WERI-Rb-1 (cell line): Measurements from ENCODE around the gene GNB1.

Experiments used
- DNase-seq: peaks from one replicate; pipeline ENCODE4 v3.0.0-alpha.2; 2020
- H3K27ac ChIP-seq: fragments of 250-450 bp; sonication (Bioruptor Pico); 2 replicates; pipeline ENCODE4 v1.5.1; 2020; ENCODE audit warnings: mild to moderate bottlenecking, moderate library complexity
- H3K27me3 ChIP-seq: fragments of 250-450 bp; sonication (Bioruptor Pico); 2 replicates; pipeline ENCODE4 v1.5.1; 2021; ENCODE audit warnings: mild to moderate bottlenecking, low read depth, moderate library complexity; ENCODE audit not compliant: insufficient read depth, severe bottlenecking
- H3K36me3 ChIP-seq: fragments of 250-450 bp; sonication (Bioruptor Pico); 2 replicates; pipeline ENCODE4 v1.5.1; 2020; ENCODE audit warnings: mild to moderate bottlenecking, moderate library complexity
- H3K4me3 ChIP-seq: 2 replicates; pipeline ENCODE4 v1.5.1; 2011; ENCODE audit warnings: low read depth, mild to moderate bottlenecking, control low read depth, low read length
- H3K9me3 ChIP-seq: fragments of 250-450 bp; sonication (Bioruptor Pico); 2 replicates; pipeline ENCODE4 v1.5.1; 2021; ENCODE audit warnings: mild to moderate bottlenecking, moderate library complexity; ENCODE audit not compliant: severe bottlenecking
- TF ChIP-seq, protein P1 (sequence below): IDR thresholded peaks from 2 replicates; pipeline ENCODE4 v1.5.1; 2011; ENCODE audit warnings: low read depth, mild to moderate bottlenecking, control low read depth, inconsistent platforms, low read length

The GNB1 gene

DNA sequence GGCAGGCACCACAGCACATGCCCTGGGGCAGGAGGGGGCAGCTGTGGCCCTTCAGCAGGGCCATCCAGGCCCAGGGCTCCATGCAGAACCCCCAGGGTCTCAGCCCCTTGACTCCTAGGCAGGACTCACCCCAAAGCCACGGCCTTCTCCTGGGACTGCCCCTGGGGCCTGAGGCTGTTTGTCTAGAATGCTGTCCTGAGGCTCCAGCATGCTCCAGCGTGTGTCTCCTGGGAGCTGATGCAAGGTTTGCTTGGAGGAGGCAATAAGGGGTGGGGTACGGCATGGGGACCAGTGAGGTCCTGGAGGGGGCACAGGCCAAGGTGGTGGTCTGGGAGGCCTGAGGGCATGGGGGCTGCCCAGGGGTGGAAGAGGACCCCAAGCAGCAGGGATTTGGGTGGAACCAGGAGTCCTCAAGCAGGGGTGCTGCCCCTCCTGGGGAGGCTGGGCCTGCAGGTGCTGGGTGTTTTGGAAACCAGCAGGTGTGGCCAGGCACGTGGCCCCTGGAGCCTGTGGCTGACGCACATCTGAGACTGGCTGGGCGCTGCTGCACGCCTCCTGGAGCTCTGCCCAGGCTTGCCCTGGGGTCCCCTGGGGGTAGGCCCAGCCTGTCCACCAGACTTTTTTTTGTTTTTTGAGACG lies 16.3 kb upstream of the GNB1 start:
- Histone ChIP-seq H3K27ac (peak overlapping the region; percentile 57), H3K36me3 (no peaks in the 10 kb centered on the region), H3K4me3 (no peak overlapping the region), H3K9me3 (peaks cover 4% of the 10 kb centered on the region), H3K27me3 (no peaks in the 10 kb centered on the region)
- TF ChIP-seq, protein P1, sequence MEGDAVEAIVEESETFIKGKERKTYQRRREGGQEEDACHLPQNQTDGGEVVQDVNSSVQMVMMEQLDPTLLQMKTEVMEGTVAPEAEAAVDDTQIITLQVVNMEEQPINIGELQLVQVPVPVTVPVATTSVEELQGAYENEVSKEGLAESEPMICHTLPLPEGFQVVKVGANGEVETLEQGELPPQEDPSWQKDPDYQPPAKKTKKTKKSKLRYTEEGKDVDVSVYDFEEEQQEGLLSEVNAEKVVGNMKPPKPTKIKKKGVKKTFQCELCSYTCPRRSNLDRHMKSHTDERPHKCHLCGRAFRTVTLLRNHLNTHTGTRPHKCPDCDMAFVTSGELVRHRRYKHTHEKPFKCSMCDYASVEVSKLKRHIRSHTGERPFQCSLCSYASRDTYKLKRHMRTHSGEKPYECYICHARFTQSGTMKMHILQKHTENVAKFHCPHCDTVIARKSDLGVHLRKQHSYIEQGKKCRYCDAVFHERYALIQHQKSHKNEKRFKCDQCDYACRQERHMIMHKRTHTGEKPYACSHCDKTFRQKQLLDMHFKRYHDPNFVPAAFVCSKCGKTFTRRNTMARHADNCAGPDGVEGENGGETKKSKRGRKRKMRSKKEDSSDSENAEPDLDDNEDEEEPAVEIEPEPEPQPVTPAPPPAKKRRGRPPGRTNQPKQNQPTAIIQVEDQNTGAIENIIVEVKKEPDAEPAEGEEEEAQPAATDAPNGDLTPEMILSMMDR = no peak
- DNase-seq = peak; percentile 10

DNA sequence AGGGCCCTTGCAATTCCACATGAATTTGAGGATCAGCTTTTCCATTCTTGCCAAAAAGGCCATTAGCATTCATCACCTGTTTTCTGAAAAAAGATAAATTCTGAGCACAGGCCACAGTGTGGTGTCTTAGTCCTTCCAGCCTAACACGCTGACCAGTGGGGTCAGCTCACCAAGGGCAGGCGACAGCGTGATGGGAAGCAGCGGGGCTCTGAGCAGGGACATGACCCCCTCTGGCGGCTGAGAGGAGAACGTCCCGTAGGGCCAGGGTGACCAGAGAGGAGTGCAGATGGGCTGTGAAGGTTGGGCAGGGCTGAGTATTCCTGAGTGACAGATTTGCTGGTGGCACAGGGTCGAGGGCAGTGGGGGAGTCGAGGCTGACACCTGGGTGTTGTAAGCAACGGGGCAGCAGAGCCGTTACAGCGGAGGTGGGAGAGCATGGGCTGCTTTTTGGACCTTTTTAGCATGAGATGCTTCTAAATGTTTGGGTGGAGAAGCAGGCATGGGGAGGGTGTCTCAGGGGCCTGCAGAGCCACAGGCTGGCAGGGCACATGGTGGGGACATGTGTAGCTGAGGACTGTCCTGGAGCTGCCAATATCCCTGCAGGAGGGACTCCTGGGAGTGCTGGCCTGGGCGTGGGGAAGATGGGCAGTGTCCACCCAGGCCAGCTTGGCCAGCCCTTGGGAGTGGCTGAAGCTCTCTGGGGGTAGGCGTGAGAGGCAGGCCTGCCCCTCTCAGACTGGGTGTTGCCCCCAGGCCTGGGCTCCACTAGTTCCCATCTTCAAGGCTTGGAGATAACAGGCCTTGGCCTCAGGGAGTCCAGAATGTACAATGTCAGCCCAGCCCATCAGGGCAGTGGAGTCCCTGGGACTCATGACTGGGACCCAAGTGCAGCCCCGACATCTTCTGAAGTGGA lies 15.6 kb upstream of the GNB1 start:
- H3K4me3 ChIP-seq = no peak overlapping the region
- no peaks in the 10 kb centered on the region for H3K36me3 ChIP-seq
- TF ChIP-seq, protein P1 = peak; percentile 97
- peaks cover 4% of the 10 kb centered on the region for H3K9me3 ChIP-seq
- H3K27ac ChIP-seq = no peak overlapping the region; the same call in 1 of the 2 replicates
- DNase-seq = peak; percentile 88
- no peaks in the 10 kb centered on the region for H3K27me3 ChIP-seq

DNA sequence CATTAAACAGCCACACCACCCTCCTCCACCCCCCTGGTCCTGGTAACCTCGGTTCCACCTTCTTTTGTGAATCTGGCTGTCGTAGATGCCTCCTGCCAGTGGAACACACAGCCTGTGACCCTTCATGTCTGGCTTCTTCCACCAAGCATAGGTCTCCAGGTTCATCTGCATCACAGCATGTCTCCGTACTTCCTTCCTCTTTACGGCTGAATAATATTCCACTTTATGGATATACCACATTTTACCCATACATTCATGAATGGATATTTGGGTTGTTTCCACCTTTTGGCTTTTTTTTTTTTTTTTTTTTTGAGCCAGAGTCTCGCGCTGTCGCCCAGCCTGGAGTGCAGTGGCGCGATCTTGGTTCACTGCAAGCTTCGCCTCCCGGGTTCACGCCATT lies 12.3 kb upstream of the GNB1 start:
- Histone ChIP-seq H3K9me3 (peaks cover 4% of the 10 kb centered on the region), H3K27ac (no peak overlapping the region), H3K4me3 (no peak overlapping the region), H3K27me3 (no peaks in the 10 kb centered on the region), H3K36me3 (no peaks in the 10 kb centered on the region)
- TF ChIP-seq, protein P1 = no peak
- no peak for DNase-seq

DNA sequence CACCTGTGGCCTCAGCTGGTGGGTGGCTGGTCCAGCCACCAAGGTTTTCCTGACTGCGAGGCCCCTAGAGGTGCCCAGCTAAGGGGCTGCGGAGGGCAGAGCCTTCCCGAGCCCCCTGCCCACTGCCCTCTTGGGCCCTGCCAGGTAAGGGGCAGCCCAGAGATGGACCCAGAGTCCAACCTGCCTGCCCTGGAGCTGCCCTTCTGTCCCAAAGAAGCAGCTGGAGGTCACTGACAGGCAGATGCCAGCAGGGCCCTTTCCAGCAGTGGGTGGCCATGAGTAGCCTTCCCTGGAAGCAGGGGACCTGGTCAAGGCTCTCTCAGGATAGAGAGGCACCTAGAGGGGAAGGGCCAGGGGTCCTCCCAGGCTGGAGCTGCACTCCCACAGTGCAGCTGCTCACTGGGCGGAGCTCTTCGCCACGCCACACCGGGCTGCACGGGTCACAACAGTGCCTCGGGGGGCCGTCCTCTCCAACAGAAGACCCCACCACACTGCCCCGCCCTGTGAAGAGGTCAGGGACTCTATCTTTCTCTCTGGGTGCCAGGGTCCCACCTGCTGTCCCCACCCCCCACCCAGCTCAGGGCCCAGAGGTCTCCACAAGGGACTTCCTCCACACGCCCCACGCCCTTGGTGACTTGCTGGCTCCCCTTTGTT lies 10.9 kb upstream of the GNB1 start:
- H3K27me3 ChIP-seq = no peaks in the 10 kb centered on the region
- DNase-seq = peak; percentile 7
- TF ChIP-seq, protein P1 = no peak
- peaks cover 4% of the 10 kb centered on the region for H3K9me3 ChIP-seq
- no peak overlapping the region for H3K4me3 ChIP-seq
- H3K27ac ChIP-seq = no peak overlapping the region
- H3K36me3 ChIP-seq = no peaks in the 10 kb centered on the region

DNA sequence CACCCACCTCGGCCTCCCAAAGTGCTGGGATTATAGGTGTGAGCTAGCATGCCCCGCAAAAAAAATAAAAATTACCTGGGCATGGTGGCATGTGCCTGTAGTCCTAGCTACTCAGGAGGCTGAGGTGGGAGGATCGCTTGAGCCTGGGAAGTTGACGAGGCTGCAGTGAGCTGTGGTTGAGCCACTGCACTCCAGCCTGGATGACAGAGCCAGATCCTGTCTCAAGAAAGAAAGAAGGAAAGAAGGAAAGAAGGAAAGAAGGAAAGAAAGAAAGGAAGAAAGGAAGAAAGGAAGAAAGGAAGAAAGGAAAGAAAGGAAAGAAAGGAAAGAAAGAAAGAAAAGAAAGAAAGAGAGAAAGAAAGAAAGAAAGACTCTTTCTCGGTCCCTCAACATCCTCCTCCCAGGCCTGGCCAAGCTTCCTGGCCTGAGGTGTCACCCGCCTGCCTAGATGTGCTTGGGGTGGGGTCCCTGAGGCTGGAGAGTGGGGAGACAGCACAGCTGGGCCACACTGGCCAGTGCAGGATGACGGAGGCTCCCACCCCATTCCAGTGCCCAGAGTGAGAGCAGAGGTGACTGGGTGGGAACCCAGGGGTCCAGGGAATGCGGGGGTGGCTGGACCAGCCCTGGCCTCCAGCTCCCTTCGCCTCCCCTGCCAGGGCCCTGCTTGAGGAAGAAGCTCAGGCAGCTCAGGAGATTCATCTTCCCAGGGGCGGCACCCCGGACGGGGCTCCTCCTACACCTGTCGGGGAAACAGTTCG lies 10.2 kb upstream of the GNB1 start:
- no peaks in the 10 kb centered on the region for H3K36me3 ChIP-seq
- H3K27ac ChIP-seq = no peak overlapping the region
- no peaks in the 10 kb centered on the region for H3K27me3 ChIP-seq
- peak; percentile 5 for DNase-seq
- H3K9me3 ChIP-seq = peaks cover 4% of the 10 kb centered on the region
- H3K4me3 ChIP-seq = no peak overlapping the region
- TF ChIP-seq, protein P1 = no peak
